Left colon (tissue), 2 donors: ENCODE results near the gene VRTN. TPM values are rescaled to one million over a fixed set of nuclear protein-coding genes. Genes with fewer than 3 reads are reported as not detected.
"Not testable (repeated sequence)": the region's sequence is repeated elsewhere in the genome, so short reads cannot be mapped to it uniquely, and the experiment has no call there.

Source experiments
- ATAC-seq: fragments of 200-7000 bp; cut with Tn5 transposase; one replicate; pipeline ENCODE4 v1.9.1; 2020; ENCODE audit warnings: mild to moderate bottlenecking, moderate library complexity
- DNase-seq, 2 donors: peaks; one replicate each; pipeline ENCODE4 v3.0.0-alpha.2; 2020
- intact Hi-C, 2 donors: fragments of 100-400 bp; cut with DNase I in 1 of 2; cut with micrococcal nuclease in 1 of 2; formaldehyde crosslinking; loops; one replicate each; pipeline versions ENCODE4 v1.11.2 to v1.14.0; 2022; cut with DNase I, micrococcal nuclease
- long read RNA-seq: library from polyadenylated mRNA; unstranded; transcript quantifications from one replicate; pipeline ENCODE4 v2.0.0, GENCODE V29; 2021
- total RNA-seq, 2 donors: library from RNA; stranded (reverse); fragmentation: NEBNext Ultra II Directional; extraction: Animal tissue kit (Norgen Biotek cat#: 25700); gene quantifications; one replicate each; pipeline ENCODE4 v1.2.1, GENCODE V29; 2021
- donor health status: DM: no; HTN: no; CAD: no.
- donor health status: DM: yes; HTN: yes; CAD: no.

VRTN gene
- total RNA-seq: not detected
- long read RNA-seq: 0 reads

DNA sequence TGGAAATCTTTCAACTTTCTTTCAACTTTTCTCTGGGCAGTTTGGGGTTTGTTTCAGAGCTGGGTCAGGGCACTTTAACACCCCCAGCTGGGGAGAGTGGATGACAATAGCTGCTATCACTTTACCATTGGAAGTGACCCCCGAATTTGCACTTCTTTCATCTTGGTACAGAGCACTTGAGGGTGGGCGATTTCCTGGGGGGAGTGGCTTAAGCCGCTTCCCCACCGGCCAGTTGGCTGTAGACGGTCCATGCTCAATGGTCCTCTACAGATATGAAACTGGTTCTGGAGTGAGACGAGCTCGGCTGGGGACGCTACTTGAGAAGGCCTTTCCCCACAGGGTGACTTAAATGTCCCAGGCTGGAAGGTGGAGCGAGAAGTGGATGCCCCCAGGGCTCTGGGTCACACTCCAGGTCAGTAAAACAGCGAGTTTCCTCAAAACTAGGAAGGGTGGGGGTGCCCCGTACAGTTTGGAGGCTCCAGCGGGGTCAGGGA lies at the start of gene VRTN:
TSS of gene VRTN (plus strand) at position 231 of the 494 bp plus-strand sequence. CDS start 8,313 bp downstream, outside the sequence.
- intact Hi-C loops: no loop called here
- no peak for ATAC-seq
- DNase-seq: no peak

DNA sequence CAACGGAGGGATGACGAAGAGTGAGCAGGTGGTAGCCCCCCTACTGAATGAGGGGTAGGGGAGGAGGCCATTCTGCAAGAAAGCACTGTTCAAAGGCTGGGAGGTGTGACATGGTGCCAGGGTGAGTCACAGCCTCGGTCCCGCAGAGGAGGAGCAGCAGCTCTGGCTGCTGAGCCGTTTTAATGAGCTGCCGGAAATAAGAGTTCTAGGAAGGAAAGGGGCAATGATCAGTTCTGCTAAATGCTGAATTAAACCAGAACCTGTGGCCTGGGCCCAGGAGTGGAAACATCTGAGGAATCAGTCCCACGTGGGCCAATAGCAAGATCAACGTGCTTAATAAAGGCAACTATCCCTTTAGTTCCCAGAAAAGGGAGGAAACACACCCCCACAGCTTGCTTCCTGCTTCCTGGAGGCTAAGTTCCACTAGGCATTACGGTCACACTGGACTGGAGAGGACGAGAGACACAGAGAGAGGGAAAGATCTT lies 49.2 kb upstream of the VRTN start:
- DNase-seq (no peak), ATAC-seq (no peak)
- intact Hi-C loops: no loop called here

GRCh38 chr14:74301594-74302151 lies 46.6 kb upstream of the VRTN start:
- DNase-seq (no peak), ATAC-seq (peak; percentile 19)

GRCh38 chr14:74302152-74302628 lies 46.1 kb upstream of the VRTN start:
- DNase-seq: no peak
- peak; percentile 69 for ATAC-seq
- intact Hi-C loops: no loop called here

More at GRCh38 chr14:74301594-74302151, 46.6 kb upstream of the VRTN start:
- intact Hi-C loops: no loop called here

GRCh38 chr14:74302634-74303569 lies 45.4 kb upstream of the VRTN start, which contains the start of gene ABCD4:
ABCD4 (minus strand) TSS chr14:74302934; CDS start chr14:74302912, 22 bp downstream.
- DNase-seq: peak; percentile 95 to 97
- intact Hi-C loops: no loop called here
- ATAC-seq: peak; percentile 98

DNA sequence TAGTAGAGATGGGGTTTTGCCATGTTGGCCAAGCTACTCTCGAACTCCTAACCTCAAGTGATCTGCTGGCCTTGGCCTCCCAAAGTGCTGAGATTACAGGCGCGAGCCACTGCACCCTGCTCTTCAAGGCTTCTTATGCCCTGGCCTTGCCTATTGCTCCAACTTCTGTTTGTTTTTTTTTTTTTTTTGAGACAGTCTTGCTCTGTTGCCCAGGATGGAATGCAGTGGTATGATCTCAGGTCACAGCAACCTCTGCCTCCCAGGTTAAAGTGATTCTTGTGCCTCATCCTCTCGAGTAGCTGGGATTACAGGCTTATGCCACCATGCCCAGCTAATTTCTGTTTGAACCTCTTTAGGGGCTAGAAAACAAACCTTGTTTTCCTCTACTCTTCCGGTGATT lies 39.6 kb upstream of the VRTN start:
- no peak for DNase-seq
- intact Hi-C loops: no loop called here
- ATAC-seq: no peak

- no peak for ATAC-seq
Observed at GRCh38 chr14:74309125-74310022, 38.9 kb upstream of the VRTN start.

GRCh38 chr14:74312161-74312560 lies 36.1 kb upstream of the VRTN start:
- intact Hi-C loops: no loop called here
- ATAC-seq (no peak), DNase-seq (no peak)

More at GRCh38 chr14:74309125-74310022, 38.9 kb upstream of the VRTN start:
- no peak for DNase-seq
- intact Hi-C loops: no loop called here

DNA sequence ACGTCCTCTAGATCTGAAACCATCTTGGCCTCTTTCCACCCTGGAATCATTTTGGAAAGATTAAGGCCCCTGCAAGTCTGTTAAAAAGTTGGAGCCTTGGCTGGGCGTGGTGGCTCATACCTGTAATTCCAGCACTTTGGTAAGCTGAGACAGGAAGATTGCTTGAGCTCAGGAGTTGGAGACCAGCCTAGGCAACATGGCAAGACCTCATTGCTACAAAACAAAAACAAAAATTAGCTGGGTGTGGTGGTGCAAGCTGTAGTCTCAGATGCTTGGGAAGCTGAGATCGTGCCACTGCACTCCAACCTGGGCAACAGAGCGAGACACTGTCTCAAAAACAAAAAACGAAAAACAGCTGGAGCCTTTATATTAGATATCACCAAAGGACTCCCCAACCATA lies 34.7 kb upstream of the VRTN start:
- DNase-seq (no peak), ATAC-seq (no peak)
- intact Hi-C loops: no loop called here

GRCh38 chr14:74314576-74314975 lies 33.7 kb upstream of the VRTN start:
- intact Hi-C loops: no loop called here
- ATAC-seq (no peak), DNase-seq (no peak)

- no peak for ATAC-seq
- intact Hi-C loops: no loop called here
- no peak for DNase-seq
Observed at GRCh38 chr14:74324931-74325361, 23.3 kb upstream of the VRTN start.

DNA sequence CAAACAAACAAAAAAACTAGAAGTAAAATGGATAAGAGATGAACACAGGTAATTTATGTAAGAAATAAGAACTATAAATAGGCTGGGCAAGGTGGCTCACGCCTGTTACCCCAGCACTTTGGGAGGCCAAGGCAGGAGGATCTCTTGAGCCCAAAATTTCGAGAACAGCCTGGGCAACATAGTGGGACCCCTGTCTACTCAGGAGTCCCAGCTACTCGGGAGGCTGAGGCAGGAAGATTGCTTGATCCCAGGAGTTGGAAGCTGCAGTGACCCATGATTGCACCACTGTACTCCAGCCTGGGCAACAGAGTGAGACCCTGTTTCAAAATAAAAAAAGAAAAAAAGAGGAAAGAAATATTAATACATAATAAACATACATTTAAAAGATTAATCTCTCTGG lies 22.8 kb upstream of the VRTN start:
- ATAC-seq: no peak
- intact Hi-C loops: no loop called here
- DNase-seq: no peak

DNA sequence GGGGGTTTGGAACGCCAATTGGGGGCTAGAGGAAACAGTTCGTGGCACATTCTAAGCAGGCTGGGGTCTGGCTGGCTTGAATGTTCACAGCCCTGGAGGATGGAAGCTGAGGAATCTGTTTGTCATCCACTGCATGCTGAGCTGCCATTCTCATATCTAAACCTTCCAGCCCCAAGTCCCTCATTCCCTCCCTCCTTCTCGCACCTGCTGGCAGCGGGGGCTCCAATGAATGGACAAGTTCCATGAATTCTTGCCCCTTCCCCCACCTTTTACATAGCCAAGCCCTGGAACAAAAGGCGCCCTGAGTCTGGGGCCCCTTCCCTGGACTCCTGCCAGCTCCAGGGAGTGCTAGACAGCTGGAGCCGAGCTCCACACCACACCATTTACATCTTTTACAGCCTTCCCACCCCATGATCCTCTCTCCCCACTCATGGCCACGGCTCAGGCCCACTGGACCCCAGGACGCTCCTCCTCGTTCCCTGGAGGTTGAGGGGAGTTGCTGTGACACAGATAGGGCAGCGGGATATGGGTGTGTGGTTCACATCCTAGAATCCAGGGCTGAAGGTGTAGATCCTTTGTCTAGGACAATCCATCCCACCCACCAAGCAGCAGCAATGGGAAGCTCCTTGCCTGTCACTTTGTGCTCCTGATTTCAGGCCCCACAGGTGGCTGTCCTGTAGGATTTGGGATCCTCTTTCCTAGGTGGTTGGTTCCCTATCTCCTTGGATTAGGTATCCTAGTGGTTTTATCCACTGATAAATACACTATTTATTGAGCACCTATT lies 21.7 kb upstream of the VRTN start:
- DNase-seq (no peak), ATAC-seq (no peak)
- intact Hi-C loops: no loop called here

- ATAC-seq, intact Hi-C loops, DNase-seq: not testable (repeated sequence)
Observed at GRCh38 chr14:74329950-74330552, 18.2 kb upstream of the VRTN start.

DNA sequence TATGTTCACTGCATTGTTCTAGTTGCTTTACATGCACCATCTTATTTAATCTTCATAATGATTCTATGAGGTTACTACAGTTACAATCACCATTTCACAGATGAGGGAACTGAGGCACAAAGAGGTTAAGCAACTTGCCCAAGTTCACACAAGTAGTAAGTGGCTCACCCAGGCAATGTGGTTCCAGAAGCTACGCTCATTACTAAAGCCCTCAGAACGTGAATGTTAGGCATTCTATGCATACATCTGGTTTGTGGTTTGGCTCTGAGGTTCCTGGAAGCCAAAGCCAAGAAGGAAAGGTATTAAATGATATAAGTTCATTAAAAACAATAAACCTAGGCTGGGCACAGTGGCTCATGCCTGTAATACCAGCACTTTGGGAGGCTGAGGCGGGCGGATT lies 14.4 kb upstream of the VRTN start:
- DNase-seq (no peak), ATAC-seq (no peak)
- intact Hi-C loops: no loop called here

DNA sequence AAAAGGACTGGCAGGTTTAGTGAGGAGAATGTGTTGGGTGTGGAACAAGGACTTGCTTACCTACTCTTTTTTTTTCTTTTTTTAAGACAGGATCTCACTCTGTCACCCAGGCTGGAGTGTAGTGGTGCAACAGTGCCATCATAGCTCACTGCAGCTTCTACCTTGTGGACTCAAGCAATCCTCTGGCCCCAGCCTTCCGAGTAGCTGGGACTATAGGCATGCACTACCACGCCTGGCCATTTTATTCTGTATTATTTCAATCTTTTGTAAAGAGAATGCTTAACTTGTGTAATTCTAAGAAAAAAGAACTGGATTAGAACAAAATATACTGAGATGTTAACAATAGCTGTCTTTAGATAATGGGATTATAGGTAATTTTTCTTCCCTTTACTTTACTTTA lies 1.9 kb upstream of the VRTN start:
- intact Hi-C loops: no loop called here
- DNase-seq (no peak), ATAC-seq (no peak)

- no peak for ATAC-seq
- DNase-seq: no peak
- intact Hi-C loops: no loop called here
Observed at GRCh38 chr14:74347097-74347794, 1.0 kb upstream of the VRTN start.
